GM19452 (cell line): ENCODE results near the gene ARHGAP35.
A peak's percentile ranks its signal among the peaks of the same experiment; 100 is the strongest.
"Not testable (repeated sequence)": the region's sequence is repeated elsewhere in the genome, so short reads cannot be mapped to it uniquely, and the experiment has no call there.

Source experiments
- ATAC-seq: cut with Tn5 transposase; IDR thresholded peaks from one replicate; pipeline ENCODE4 v1.9.1; 2021; ENCODE audit not compliant: unreplicated experiment

Gene ARHGAP35

DNA sequence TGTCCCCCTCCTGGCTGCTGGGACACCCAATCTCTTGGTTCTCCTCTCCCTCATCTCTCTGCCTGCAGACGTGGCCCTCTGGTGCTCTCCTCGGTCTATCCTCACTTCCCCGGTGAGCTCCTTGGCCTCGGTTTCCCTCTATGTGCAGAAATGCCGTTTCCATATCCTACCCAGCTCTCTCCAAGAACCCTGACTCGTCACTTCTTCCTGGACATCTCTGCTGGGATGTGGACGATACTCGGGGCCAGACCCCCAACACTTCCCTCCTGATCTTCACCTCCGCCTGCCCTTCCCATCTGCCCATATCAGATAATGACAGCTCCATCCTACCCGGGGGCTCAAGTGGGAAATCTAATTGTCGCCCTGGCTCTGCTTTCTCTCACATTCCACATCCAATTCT is 18.0 kb upstream of the ARHGAP35 start:
- ATAC-seq: no peak

DNA sequence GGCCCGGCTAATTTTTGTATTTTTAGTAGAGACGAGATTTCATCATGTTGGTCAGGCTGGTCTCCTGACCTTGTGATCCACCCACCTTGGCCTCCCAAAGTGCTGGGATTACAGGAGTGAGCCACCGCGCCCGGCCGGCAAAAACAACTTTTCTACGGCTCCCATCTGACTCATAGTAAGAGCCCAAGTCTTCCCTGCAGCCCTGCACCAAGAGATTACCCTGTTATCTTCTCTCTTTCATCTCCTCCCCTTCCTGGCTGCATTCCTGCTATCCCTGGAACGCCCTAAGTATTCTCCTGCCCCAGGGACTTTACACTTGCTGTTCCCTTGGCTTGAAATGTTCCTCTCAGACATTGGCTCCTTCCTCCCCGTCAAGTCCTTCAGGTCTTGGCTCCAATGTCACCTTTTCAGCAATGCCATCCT is 16.7 kb upstream of the ARHGAP35 start:
- no peak for ATAC-seq

DNA sequence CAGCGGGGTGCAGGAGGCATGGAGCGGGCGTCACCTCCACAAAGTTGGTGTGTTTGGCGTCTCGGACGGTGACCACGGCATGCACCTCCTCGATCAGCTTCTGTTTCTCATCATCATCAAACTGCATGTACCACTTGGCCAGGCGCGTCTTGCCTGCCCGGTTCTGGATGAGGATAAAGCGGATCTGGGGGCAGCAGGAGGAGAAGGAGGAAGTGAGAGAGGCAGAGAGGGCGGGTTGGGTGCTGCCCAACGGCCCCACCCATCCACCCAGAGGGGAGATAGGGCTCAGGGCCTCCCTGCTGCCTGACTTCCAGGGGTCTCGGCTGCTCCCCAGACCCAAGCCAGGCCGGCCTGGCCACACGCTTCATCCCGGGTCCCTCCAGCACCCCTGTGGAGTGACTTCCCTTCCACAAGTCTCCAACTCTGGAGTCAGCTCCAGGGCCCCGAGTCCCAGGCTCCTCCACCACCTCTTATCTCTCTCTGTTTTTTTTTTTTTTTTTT is 14.8 kb upstream of the ARHGAP35 start:
- ATAC-seq: no peak

DNA sequence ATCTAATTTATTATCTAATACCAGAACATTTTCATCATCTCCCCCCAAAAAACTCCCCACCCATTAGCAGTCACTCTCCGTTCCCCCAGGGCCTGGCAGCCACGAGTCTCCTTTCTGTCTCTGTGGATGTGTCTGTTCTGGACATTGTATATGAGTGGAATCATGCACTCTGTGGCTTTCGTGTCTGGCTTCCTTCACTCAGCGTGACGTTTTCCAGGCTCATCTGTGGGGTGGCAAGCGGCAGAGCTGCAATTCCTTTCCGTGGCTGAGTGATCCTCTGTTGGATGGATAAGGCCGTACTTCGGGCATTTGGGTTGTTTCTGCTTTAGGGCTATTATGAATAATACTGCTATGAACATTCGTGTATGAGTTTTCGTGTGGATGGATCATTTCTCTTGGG is 13.3 kb upstream of the ARHGAP35 start:
- no peak for ATAC-seq

DNA sequence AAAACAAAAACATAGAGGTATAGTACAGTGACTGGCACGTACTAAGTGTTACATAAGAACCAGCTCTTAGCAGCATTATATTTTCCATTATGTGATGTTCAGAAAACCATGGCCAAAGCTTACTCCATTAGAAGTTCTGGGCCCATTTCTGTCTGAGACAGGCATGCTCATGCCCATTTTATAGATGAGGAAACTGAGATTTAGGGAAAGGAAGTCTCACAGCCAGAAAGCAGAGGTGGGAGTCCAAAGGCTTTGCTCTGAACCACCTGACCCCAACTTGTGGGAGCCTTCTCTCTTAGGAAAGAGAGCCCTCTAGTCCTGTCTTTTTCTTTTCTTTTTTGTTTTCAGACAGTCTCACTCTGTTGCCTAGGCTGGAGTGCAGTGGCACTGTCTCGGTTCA is 12.4 kb upstream of the ARHGAP35 start:
- no peak for ATAC-seq

DNA sequence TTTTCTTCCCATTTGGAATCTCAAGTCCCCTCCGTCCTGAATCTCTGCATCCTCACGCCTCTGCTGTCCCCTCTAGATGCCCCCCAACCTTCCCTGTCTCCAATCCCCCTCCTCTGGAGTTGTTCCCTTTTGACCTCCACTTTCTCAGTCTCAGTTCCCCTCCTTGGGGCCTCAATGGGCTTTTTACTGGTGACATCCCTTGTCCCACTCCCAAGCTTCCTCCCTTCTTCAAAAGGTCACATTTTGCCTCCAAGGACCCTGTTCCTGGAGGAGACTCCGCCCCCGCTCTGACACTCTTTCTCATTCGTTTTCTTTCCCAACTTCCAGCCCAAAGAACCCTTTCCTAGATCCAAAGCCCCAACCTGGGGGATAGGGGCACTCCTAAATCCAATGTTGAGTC is 11.2 kb upstream of the ARHGAP35 start:
- no peak for ATAC-seq

DNA sequence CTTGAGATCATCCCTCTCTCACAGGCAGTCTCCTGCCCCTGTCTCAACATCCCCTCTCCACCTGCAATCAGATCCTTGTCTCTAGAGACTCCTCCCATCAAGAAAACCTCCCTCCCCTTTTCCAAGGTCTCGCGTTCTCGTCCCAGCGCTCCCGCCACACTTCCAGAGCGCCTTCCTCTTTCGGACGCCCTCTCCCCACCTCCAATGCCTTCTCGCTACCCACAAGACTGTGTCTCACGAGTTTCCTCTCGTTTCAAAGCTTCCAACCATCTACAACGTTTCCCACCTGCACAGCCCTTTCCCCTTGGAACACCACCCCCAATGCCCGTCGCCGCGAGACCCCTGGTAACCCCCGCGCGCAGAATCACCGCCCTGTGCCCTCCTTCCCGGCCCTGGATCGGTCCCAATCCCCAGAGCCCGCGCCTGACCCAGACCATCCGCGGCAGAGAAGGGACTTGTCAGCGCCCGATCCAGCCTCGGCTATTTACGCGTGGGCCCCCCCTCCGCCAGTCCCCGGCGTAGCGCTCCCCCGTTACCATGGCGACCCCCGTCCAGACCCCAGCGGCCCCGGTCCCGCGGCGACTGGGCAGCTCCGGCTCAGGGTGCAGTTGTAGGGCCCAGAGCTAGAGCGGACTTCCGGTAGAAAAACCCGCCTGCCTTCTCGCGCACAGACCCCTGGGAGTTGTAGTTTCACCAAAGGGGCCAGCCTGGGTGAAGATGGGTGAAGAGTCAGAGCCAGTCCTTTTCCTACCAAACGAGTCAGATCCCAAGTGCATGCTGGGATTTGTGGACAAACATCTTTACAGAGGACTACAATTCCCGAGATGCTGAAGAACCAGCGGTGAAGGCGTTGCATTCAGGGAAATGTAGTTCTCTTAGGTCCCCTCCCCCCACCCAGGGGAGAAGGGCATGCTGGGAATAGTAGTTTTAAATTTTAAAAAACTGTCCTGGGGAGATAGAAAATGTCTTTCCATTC is 10.3 kb upstream of the ARHGAP35 start, which contains the start of gene AP2S1:
TSS of gene AP2S1 (minus strand) at position 619 of the 976 bp plus-strand sequence. CDS start at position 539, 80 bp downstream.
- peak; percentile 95 for ATAC-seq

DNA sequence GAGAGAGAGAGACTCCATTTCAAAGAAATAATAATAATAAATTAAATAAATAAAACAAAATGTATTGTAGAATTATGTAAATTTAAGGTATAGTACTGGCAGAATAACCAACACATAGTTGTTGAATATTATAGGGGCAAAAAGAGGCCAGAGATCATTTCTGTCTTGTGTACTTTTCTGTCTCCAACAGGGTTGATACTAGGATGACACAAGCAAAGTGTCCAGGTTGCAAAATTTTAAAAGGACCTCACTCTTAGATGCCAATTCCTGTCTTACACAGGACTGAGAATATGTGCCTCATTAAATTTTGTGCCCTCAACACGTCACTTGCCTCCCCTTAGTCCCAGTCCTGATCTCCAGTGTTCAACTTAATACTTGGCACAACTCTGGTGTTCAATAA is 8.0 kb upstream of the ARHGAP35 start:
- no peak for ATAC-seq

DNA sequence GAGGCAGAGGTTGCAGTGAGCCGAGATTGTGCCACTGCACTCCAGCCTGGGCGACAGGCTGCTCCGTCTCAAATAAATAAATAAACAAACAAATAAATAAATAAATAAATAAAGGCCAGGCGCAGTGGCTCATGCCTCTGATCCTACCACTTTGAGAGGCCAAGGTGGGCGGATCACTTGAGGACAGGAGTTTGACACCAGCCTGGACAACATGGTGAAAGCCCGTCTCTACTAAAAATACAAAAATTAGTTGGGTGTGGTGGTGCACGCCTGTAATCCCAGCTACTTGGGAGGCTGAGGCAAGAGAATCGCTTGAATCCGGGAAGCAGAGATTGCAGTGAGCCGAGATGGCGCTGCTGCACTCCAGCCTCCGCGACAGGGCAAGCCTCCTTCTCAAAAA is 6.1 kb upstream of the ARHGAP35 start:
- ATAC-seq: not testable (repeated sequence)

DNA sequence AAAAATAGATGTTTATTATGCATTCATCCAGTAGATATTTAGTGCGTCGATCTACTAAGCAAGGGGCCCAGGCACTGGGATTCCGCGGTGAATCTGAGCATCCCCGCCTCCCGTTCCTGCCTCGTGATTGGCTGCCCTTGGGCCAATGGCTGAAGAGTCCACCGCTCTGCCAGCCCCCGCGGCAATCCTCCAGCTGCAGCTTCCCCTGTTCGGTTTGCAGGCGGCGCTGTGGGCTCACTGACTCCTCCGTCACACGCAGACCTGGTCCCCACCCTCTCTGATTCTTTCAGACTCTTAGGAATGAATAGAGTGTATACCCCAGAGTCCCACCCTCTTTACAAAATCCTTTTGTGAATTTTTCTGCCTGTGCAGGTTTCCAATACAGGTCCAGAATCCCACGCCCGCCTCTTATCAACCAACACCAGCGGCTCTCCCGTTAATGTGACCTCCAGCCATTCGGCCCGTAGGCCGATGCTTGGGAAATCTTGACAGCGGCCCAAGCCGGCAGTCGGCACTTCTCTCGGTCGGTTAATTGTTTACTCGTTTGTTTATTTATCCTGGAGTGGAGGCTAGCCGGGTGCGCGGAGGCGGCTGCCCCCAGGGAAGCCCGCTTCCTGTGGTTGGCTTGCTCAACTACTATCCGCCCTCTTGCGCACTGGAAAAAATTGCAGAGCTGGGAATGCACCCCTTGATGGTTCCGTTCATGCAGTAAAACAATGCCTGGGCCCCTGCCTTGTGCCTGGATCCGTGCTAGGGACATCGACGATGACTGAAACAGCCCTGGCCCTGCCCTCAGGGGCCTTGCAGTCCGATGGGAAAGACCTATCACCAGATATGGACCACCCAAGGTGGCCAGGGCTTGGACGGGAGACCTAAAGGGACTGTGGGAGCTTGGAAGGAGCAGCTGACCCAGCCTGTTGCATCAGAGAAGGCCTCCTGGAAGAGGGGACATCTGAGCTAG is 4.5 kb upstream of the ARHGAP35 start:
- ATAC-seq: peak; percentile 47

DNA sequence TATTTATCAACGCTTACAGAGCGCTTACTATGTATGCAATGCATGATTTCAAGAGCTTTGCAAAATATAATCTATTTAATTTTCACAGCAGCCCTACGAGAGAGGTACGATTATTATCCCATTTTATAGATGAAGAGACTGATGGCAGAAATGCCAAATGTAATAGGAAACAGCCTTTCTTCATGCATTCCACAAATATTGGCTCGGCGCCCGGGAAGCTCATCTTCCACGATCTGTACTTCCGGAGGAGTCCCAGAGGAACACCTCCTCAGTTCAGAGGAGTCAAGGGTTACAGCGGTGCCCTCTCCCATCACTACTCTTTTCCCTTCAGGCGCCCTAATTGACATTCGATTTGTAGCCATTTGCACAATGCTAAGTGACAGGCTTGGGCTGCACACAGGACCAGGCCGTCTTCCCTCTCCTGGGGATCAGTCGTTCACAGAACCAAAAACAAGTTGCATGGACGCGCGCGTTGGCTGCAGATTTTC is 1.1 kb upstream of the ARHGAP35 start:
- peak; percentile 7 for ATAC-seq

DNA sequence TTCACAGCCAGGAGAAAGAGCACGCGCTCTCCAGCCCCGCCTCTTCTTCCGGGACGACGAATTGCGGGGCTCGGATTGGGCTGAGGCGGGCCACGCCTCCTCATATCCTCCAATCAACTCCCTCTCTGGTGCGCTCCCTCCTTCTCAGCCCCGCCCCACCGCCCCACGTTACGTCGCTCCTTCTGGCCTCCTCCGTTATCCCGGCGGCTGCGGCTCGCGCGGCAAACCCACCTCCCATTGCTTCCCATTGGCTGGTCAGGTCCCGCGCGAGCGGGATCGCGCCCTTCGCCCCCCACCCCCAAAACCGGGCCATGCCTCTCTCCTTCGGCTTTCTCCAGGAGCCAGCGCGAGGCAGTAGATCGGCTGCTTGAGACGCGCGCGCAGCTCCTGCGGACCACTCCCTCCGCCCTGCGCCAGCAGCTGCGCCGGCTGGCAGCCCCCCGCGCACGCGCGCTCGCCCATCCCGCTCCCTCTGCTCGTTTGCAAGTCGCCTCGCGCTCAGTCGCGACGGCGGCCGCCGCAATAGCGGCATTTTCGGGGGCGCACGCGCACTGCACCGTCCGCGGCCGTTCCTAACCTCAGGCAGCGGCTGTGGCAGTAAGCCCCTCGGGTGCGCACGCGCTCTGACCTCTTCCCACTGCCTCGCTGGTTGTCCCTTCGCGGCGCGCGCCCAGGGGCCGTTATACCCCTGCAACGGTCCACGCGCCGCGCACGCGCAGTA is 512 bp upstream of the ARHGAP35 start:
- ATAC-seq: peak; percentile 61

DNA sequence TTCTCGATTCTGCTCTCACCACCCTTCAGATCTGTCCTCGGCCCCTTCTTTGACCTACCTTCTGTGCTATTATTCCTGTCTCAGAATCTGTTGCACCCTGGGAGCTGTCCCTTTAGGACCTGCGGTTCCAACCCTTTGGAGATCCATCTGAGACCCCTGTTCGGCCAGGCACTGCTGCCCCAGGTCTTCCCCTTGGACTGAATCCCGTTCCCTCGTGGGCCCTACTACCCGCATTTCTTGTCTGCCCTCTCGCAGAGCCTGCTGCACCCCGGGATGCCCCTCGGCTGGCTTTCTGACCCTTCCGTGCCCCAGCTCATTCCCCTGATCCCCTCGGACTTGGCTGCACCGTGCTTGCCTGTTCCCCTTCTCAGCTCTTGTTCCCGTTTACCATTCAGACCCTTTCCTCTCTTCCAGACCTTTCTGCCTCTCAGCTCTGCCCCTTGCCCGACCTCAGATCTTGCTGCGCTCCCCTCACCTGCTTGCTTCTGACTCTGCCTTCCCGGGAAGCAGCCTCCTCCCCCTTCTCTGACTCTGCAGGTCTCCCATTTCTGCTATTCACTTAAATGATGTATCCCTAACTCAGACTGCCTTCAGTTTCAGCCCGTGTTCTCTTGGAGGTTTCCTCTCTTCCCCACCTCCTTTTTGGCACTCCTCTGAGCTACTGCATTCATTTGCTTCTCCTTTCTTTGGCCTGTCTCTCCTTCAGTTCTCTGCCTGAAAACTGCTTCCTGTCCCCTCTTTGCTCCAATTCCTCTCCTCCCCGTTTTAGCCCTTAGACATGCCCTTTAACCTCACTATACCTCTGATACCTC is 1.1 kb downstream of the ARHGAP35 start:
- no peak for ATAC-seq

DNA sequence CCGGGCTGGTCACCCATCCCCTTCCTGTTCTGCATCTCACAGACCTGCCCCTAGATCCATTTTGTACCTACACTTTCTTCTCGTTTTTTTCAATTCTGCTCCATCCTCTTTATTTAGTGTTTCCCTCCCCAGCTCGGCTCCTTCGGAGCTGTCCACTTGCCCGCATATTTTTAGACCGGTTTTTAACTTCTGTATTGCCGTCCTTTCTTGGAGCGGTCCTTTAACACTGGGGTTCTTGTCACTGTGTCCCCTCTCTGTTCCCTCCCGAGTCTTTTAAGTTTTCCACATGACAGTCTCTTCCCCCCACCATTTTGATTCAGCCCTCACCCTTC is 1.7 kb downstream of the ARHGAP35 start:
- ATAC-seq: no peak

DNA sequence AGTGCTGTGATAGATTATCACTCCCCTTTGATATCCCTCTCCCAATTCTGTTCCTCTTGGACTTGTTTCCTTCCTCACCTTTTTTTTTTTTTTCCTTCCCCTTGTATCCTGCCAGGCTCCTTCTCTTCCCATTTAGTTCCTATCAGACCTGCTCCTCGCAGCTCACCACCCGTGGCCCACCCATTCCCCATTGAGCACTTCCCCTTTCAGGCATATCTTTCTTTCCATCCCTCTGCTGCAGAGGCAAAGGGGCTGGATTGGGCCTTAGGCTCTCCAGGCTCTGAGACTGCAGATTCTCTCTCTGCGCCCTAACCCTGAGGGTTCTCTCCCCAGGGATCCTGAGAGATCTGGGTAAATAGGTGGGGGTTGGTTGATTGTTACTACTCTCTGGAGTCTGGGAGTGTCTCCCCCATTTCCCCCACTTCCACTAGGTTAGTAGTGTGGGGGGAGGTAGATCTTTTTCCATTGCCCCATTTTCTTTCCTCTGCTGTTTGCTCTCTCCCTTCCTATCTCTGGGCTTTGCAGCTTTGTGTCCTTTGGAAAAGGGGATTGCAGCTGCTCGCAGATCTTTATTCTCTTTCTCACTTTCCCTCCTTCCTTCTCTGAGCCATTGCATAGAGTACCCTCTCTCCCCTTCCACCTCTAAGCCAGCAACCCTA is 2.3 kb downstream of the ARHGAP35 start:
- no peak for ATAC-seq

DNA sequence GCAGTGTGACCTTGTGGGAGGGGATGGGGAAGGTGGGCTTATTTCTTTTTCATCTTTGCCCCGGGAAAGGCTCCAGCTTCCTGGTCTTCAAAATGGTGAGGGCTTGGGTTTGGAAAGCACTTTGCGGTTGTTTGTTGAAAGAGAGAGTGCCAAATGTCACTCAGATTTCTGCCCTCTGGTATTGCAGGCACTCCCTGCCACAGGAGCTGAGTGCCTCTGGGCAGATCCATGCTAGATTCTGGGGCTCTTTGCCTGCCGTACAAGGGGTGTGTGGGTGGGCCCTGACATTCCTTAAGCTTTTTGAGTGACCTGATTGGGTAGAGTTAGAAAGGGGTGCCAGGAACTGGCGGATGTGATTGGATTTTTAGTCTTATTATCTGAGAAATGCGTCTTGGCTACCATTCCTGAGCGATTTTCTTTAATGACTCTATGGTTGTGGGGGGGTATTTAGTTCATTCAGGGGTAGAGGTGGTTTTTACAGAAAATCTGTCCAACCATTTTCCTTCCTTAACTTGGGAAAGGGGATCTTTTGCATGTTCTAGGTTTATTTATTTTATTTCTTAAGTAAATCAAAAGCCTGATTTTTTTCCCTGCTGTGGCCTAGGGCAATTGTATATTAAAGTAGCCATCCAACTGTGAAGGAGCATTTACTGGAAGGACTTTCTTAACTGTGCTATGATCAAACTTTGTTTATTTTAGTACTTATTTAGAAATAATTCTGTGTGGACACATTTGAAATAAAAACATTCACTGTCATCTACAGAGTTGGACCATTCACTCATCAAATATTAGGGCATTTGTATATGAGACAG is 3.2 kb downstream of the ARHGAP35 start:
- no peak for ATAC-seq

DNA sequence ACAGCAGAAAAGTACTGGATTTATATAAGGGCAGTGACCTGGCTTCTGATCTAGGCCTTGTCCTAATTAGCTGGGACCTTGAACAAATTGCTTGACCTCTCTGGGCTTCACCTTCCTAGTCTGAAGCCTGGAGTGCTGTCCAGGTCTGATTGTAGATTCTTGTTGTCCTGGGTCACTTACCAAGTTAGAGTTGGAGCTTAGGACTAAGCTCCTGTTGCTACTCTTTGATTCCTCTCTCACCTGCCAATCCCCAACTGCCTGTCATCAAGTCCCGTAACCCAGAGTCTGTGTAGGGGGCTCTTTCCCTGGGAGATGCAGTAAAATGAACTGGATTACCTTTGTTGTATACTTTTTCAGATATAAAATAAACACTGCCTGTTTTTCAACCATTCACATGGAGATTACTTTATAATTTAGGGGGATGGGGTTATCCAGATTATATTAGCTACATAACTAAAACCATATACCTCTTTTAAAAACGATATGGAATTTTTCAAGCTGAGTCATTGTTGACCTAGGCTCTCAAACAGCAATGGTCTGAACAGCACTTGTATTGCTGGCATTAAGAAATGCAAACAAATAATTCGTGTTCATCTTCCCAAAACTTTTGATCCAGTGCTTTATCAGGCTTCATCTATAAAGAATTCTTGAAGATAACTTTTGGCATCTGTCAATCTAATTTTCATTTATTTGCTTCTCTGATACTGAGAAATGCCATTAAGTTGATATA is 5.8 kb downstream of the ARHGAP35 start:
- ATAC-seq: no peak

DNA sequence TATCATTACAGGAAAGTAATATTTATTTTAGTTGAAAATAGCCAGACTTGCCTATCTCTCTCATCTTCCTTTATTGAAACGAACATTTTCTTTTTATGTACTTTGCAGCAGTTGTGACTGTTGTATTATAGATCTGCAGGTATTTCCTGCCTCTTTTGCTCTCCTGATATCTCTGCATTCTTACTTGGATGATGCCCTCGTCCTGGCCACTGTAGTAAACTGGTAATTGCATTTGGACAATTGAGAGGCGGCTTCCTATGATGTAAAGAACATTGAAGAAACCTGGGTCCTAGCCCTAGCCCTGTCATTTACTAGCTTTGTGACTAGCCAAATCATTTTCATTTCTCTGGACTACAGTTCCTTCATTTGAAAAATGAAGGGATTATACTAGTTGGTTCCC is 6.4 kb downstream of the ARHGAP35 start:
- ATAC-seq: no peak
